RPMI7951 (cell line): ENCODE results near the gene HRNR. TPM values are rescaled to one million over a fixed set of nuclear protein-coding genes. Genes with fewer than 3 reads are reported as not detected.

ENCODE experiments used
- total RNA-seq: library from RNA; depleted of rRNA; stranded (reverse); fragments of >200 nt; shearing (Covaris generic); gene quantifications from 2 replicates; pipeline ENCODE4 v1.2.3, GENCODE V29; 2014; rRNA removed

The HRNR gene
- total RNA-seq, 1 experiment from 2014 or later = under 0.01 TPM

Other genes with a start within 250 kb of the HRNR start
- 165 and 220 TPM in 2 replicates for gene S100A10, start 230.3 kb downstream of the HRNR start, total RNA-seq
- 1,017 and 1,277 TPM in 2 replicates for gene S100A11, start 187.2 kb downstream of the HRNR start, total RNA-seq
- gene TCHHL1, start 135.1 kb downstream of the HRNR start, total RNA-seq = not detected in 2 replicates
- gene TCHH, start 108.7 kb downstream of the HRNR start, total RNA-seq = under 0.01 TPM in 2 replicates
- gene RPTN, start 65.0 kb downstream of the HRNR start, total RNA-seq = not detected in 2 replicates
- under 0.01 and 0.12 TPM in 2 replicates for gene FLG, start 101.0 kb upstream of the HRNR start, total RNA-seq
- gene FLG2, start 135.8 kb upstream of the HRNR start, total RNA-seq = not detected in 2 replicates
- not detected in 2 replicates for gene CRNN, start 190.1 kb upstream of the HRNR start, total RNA-seq